GM04503 (cell line): ENCODE results near the gene PEX14.

Source experiments
- DNase-seq: peaks from one replicate; pipeline ENCODE4 v3.0.0-alpha.2; 2012; ENCODE audit warnings: low read depth

PEX14 gene

DNA sequence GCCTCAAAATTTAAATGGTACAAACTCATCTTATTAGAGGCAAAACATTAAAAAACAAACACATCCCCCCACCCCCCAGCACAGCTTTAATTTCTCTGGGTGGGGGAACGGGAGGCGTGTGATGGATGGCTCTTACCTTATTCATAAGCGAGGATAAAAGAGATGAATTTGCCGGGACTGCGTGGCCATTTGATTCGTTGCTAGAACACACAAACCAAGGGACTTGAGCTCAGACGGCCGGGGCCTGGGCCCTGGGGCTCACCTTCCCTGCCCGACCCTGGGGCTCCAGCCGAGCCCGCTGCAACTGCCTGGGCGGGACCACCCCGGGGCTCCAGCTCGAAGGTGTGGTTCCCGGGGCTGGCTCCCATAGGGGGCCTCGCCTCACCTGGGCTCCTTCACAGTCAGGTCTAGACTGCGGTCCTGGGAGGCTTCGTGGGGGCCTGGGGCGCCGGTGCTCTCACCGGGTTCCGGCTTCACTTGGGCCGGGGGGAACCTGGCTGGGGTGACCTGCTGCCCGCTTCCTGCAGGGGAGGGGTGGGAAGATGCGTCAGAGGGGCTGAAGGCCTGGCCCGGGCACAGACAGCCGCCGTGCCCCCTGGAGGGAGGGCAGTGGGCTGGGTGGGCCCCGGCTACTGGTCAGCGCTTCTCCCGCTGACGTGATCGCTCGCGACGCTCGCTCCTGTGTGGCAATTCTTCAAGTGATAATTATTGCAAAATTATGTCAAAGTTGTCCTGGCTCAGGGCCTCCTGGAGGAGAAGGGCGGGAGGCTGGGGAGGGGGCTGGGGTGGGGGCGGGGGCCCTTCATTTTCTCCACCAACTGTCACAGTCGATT is 176.0 kb downstream of the PEX14 start:
- no peak for DNase-seq

DNA sequence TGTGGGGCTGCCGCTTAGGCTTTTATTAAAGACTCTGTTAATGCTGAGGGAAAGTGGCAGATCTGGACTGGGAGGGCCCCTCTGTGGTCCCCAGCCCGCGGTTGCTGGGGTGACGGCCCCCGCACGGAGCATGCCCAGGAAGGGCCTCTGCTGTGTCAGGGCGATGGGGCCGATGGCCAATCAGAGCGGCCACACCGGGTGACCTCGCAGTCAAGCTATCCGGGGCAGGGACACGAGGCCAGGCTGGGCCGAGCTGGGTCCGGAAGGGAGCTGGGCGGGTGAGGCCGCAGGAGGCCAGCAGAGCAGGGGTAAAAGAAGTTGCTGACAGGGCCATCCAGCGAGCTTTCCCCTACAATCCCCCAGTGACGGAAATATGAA is 176.6 kb downstream of the PEX14 start:
- no peak for DNase-seq

DNA sequence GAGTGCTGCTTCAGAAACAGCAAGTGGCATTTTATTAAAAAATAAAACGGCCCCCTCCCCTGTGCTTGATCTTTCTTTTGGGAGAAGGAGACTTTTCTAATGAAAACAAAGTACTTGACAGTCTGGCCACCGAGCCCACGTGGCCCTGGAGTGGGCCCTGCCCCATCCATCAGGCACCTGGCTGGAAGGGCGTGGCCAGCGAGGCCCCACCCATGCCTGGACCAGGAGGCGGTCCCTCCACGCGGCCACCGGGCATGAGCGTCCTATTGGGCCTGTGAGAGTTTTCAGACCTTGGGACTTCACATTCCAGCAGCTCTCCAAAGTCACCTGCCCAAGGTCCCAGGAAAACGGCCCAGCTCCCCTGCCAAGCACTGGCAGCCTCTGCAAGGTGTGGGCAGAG is 177.0 kb downstream of the PEX14 start:
- no peak for DNase-seq

DNA sequence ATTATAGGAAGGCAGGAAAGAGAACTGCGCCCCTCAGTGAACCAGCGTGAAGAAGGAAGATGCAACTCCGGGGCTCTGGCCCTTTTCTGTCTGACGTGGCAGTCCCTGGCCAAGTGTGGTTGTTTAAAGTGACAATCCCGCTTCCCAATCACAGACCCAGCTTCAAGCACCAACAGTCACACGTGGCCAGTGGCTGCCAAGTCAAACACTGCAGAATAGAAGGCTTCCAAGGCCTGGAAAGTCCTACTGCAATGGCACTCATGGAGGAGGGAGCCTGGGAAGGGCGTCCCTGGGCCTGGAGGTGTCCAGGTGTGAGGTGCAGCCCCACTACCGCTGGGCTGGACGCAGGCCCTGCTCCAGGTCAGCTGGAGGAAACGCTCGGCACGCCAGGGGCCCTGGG is 177.9 kb downstream of the PEX14 start:
- no peak for DNase-seq

DNA sequence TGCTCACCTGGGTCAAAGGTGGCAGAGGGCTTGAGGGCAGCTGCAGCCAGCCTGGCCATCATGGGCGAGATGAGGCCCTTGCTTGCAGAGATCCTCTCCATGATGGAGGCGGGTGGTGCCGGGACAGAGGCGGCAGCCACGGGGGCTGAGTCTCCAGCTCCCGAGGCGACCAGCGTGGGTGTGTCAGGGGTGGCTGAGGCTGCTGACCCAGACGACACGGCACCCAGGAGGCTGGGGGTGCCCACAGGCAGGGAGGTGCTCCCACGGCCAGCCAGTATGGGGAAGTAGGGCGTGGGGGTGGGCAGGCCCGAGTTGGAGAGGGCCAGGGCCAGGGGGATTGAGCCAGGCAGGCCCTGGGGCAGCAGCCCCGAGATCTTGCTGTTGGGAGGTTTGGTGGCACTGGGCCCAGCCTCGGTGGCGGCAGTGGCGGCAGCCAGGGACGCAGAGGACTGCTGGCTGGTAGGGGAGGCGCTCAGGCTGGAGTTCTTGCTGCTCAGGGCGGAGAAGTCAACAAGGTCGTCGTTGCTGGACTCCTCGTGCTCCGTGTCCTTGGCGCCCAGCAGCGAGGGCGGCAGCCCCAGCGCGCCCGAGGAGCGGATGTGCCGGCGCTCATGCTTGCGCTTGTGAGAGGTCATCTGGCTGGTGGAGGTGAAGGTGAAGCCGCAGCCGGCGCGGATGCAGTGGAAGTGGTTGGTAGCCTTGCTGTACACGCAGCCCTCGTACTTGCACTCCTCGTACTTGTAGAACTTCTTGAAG is 178.8 kb downstream of the PEX14 start:
- DNase-seq: no peak

DNA sequence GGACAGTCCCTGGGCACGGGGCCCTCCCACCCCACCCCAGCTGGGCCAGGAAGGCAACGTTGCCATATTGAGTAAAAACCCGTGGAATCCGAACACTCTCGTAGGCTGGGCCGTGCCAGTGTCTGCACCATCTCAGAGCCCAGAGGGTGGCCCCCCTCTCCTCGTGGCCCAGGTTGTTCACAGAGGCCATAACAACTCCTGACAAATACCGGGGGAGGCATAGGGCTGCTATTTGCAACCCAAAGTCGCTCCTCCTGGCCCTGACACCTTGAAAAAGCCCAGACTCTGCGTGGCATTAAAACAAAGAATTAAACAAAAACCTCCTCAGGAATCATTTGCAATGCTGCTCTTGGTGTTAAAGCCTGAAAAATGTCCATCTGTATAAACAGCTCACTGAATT is 180.3 kb downstream of the PEX14 start:
- DNase-seq: no peak

DNA sequence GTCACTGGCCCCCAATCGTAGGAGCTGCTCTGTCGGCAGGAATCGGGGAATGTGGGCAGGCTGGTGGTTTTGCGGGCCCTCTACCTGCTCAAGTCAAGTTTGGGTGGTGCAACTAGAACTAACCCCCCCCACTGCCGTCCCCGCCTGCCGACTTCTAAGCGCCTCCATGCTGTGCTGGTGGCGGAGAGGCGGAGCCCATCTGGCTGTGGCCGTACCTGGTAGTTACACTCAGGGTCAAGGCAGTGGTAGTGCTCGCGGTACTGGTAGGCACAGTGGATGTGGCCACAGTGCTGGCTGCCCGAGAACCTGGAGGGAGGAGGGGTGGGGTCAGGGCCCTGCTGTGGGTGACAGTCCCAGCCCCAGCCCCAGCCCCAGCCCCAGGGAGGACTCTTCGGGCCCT is 181.7 kb downstream of the PEX14 start:
- no peak for DNase-seq

DNA sequence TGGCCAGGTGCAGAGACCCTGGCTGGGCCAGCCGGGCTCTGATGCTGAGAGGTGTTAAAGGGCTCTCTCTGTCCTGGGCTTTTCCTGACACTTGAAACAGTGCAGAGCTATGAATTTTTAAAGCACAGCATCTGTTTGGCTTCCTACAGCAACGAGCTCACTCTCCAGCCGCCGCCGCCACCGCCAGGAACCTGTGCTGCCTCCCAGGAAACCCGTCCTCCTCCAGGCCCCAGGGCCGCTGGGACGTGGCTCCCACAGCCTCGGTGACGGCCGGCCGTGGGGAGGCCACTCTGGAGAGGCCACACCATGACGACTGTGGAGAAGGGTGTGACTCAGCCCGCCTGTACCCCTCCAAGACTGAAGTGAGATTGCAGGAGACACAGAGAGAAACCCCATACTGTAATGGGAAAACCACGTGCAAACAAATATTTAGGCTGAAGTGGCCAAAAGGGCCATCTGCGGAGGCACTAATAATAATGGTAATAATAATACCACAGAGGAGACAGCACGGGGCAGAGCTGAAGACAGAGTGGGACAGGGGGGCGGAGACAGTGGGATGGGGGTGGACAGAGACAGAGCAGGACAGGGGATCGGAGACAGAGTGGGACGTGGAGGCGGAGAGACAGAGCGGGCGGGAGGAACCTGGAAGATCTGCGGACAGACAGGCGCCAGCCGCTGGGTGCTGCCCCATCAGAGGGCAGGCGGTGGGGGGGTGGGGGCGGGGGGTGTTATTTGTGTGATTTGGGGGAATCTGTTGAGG is 182.5 kb downstream of the PEX14 start:
- no peak for DNase-seq

DNA sequence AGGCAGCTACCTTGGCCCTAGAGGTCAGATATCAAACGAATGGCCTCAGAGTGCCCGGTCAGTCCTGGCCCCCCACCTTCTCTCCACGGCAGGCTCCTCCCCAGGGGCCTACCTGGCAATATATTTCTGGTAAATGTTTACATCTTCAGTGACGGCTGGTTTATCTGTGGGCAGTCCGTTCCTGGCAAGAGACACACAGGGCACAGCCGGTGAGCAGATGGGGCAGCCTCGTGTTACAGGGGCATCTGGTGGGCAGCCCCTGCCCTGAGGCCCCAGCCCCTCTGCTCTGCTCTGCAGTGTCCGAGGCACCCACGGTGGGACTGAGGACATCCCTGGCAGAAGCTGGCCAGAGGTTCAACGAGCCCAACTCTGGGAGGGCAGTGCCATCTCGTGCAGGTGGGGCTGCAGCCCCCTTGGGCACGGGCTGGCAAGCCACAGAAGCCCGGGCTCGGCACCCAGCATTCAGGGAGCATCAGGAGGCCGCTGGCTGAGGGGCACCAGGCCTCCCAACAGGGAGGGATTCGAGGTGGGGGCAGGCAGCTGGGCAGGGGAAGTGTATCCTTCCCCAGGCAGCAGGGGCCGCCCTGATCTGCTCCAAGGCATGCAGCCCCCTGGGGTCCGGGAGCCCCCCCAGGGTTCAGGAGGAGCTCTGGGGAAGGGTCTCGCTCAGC is 183.8 kb downstream of the PEX14 start:
- DNase-seq: no peak

DNA sequence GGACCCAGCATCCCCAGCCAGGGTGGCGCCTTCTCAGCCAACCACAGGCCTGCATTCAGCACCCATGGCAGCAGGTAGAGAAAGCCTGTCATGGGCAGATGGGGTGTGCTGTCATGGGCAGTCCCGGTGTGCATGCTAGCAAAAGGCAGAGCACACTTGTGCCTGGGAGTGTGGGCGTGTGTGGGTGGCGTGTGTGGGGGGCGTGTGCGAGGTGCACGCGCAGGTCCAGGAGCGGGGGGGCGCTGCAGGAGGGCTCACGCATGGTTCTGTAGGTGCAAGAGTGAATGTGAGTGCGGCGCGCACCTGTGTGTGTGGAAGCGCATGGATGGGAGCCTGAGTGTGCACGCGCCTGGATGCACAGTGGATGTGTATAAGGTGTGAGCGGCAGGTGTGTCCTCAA is 184.5 kb downstream of the PEX14 start:
- DNase-seq: no peak

DNA sequence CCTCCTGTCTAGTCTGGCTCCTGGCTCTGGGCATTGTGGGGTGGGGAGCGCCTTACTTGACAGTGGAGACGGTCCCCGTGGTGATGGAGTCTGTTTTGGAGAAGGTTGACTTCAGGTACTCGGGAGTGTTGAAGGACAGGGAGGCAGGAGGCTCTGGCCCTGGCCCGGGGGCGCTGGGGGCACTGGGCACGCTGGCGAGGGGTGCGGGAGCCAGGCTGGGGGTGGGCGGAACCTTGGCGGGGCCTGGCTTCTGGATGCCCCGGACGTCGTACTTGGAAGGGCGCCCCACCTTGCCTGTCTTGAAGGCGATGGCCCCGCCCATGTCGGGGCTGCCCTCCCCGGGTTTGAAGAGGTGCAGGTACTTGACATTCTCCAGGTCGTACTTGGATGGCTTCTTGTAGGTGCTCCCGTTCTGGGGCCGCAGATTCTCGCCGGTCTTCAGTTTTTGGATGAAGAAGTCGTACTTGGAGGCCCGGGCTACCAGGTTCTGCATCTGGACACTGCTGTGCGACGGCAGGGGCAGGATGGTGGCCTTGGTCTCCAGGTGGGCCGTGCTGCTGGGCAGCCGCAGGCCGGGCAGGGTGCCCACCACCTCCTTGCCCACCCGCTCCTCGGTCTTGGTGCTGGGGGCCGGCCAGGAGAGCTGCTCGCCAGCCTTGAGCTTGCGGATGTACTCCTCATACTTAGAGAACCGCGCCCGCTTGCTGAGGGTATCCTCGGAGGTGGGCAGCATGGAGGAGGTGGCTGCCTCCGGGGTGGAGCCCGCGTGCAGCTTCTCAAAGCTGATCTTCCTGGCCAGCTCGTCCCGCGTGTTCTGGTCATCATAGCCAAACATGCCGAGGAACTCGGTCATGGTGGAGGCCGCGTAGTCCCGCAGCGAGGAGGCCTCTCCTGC is 185.1 kb downstream of the PEX14 start:
- no peak for DNase-seq

DNA sequence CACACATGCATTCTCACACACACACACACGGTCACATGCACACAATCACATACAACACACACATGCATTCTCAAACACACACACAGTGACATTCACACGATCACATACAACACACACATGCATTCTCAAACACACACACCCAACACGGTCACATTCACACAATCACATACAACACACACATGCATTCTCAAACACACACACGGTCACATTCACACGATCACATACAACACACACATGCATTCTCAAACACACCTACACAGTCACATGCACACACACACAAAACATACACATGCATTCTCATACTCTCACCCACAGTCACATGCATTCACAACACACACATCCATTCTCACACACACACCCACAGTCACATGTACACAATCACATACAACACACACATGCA is 186.7 kb downstream of the PEX14 start:
- no peak for DNase-seq

DNA sequence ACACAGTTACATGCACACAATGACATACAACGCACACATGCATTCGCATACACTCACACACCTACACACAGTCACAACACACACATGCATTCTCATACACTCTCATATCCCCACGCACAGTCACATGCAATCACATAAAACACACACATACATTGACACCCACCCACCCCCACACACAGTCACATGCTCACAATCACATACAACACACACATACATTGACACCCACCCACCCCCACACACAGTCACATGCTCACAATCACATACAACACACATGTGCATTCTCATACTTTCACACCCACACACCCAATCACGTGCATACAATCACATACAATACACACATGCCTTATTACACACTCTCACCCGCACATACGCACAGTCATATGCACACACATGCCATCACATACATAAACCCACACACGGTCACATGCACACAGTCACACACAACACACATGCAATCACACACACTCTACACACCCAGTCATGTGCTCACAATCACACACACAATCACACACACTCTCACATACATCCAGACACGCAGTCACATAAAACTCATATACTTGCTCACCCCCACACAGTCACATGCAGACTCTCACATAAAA is 187.4 kb downstream of the PEX14 start:
- DNase-seq: no peak

DNA sequence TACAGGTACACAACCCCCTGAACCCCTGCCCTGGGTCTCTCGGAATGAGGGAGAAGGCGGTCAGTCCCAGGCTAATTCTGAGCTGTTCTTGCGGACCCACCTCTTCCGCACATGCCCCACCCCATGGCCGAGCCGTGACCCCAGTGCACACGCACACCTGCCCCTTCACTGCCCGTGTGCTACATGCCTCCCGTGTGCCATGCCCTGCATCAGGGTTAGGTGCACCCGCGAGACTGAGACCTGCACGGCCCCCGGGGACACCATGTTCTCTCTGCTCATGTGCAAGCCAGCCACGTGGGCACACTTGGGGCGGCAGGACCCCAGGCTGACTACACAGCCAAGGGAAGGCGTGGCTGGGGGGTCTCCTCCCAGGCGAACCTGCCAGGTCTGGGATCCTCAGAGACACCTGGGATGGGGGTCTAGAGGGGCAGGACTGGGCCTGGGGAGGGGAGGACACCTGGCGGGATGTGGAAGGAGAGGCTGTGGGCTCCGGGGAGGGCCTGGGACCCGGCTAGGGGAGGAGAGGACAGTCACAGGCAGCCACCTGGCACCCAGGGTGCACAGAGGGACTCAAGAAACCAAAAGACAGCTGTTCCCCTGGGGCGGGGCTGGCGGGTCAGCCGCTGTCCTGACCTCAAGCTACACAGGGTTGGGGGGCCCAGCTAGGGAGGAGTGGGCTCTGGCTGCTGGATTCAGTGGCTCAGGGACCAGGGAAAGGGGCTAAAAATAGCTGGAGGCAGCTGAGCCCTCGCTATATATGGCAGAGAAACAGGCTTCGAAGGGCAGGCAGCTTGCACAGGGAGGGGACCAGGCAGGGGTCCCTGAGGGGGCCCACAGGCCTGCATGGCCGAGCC is 188.3 kb downstream of the PEX14 start:
- no peak for DNase-seq

DNA sequence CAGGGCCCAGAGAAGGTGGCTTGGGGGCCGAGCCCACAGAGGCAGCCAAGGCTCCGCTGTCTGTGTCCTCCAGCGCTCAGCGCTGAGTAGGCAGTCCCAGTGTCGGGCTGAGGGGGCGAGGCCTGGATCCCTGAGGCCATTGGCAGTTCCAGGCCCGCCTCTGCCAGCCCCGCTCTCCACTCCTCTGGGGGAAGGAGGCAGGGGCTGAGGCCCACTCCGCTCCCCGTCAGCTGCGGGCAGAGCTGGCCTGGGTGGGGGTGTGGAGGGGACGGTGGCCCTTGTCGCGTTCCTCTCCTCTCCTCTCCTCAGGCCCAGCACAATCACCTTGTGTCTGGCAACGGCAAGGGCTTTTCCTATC is 188.9 kb downstream of the PEX14 start:
- DNase-seq: no peak

DNA sequence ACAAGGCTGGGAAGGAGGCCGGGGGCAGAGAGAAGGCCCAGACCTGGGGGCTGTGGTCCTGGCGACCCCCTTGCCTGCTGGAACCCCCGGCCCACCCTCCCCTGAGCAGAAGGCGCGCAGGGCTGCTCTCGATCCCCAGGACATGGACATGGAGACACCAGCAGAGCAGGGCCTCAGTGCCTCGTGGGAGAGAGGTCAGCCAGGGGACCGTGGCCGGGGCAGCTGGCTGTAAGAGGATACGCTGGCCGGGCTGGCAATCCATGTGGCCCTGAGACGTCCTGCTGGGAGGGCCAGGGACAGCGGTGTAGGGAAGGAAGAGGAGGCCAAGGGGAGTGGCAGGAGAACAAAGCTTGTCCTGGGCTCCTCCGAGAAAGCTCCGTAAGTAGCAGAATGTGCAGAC is 189.5 kb downstream of the PEX14 start:
- no peak for DNase-seq

DNA sequence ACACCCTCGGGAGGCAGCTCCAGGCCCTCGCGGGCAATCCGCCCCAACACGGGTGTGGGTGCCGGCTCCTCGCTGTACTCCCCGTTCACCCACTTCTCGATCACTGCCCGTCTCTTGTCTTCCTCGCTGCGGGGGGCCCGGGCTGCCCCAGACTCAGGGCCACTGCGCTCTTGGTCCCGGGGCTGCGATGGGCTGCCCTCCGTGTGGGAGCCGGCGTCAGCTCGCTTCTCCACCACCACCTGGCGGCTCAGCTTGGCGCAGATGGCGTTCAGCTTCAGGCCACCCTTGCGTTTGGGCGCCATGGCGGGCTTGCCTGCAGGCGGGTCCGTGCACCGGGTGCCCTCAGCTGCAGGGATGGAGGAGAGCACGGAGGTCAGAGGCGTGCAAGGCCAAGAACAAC is 190.5 kb downstream of the PEX14 start:
- no peak for DNase-seq

DNA sequence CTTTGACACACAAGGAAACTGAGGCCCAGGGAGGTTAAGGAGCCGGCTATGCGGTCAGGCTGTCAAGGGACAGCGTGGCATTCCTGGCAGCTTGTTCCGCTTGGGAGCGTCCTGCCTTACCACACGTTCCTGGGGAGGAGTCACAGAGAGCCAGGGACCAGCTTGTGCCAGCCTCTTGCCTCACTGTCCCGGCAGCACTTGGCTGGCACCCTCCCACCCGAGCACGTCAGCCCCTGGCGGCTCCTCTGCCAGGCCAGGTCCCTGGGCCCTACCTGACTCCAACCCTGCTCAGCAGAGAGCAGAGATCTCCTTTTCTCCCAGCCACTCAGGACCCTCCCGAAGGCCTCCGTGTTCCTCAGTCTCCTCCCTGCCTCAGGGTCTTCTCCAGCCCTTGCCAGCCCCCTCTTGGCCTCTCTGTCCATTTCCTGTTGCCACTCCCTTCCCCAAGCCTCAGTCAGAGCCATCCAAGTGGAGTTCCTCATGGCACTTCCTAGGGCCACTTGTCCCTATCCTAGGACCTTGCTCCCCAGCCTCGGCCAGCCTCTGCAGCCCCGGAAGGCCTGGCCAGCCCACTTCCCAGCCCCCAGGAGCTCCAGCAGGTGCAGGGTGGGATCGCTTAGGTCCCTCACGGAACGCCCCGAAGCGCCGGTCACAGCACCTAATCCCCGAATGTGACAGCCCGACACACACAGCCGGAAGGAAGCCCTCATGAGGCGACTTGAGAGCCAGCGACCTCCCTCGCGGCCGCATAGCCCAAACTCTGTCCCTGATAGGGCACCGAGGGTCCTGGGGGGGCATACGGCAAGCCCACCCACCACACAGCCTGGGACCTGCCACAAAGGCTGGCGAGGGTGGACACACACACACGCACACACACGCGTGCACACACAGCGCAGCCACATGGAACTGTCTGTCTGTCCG is 191.4 kb downstream of the PEX14 start:
- no peak for DNase-seq
